GM21447 (cell line): ENCODE measurements around the gene SEC23A.
A peak's percentile ranks its signal among the peaks of the same experiment; 100 is the strongest.
"Not testable (repeated sequence)": the region's sequence is repeated elsewhere in the genome, so short reads cannot be mapped to it uniquely, and the experiment has no call there.

Source experiments
- ATAC-seq: cut with Tn5 transposase; IDR thresholded peaks from one replicate; pipeline ENCODE4 v1.9.1; 2021; ENCODE audit not compliant: unreplicated experiment

The SEC23A gene

DNA sequence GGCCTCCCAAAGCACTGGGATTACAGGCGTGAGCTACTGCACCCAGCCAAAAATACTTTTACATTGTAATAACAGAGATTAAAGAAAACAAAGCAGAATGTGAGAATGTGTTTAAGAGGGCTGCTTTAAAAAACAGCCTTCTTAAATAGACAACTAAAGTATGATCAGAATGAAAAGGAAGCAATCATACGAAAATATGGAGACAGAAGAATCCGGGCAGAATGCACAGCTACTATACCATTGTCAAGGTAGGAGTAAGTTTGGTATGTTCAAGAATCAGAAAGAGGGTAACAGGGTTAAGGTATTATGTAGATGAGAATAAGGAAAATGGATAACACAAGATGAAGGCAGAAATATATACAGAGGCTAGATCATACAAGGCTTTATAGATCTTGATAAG is 8.5 kb downstream of the SEC23A start:
- no peak for ATAC-seq

DNA sequence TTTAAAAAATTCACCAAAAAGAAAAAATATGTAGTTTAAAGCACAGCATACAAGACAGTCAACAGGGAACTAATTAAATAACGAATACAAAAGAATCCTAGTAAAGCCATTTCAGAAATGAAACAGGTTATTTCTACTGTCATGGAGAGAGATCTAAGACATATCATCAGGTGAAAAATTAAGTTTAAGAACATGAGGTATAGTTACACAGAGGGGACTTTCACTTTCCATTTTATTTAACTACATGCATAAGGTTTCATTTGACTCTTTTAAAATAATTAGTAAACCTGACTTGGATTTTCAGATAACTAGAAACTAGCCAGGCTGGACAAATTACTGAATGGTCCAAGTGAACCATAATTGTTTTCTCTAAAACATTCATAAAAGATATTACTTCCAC is 11.3 kb downstream of the SEC23A start:
- no peak for ATAC-seq

DNA sequence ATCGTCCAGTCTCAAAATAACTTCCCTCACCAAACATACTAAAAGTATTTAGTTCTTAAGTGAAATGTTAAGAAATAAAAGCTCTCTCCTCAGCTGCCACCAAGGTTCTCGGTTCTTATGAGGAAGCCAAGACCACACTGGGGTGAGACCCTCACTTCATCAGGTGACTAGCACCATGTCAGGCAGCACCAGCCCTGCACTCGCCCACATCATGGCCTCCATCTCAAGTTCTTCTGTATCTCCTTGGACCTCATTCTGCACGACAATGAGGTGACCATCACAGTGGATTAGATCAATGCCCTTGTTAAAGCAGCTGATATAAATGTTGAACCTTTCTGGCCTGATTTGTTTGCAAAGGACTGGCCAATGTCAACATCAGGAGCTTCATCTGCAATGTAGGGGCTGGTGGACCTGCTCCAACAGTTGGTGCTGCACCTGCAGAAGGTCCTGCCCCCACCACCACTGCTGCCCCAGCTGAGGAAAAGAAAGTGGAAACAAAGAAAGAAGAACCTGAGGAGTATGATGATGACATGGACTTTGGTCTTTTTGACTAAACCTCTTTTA is 12.4 kb downstream of the SEC23A start:
- no peak for ATAC-seq

DNA sequence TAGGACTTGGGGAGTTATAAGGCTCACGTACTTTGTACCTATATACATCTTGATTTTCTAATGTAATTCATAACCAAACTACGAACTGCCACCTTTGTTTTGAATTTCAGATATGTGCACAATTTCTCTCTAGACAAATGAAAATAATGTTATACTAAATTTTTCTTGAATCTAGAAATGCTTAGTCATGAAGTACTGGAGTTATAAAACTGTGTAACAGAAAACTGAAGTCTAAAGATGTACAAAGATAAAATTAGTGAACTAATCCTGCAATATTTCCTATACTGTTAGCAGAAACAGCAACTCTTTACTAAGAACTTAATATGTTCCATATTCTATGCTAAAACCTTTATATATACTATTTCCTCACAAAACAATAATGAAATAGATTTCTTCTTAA is 15.5 kb downstream of the SEC23A start:
- ATAC-seq, result no peak

DNA sequence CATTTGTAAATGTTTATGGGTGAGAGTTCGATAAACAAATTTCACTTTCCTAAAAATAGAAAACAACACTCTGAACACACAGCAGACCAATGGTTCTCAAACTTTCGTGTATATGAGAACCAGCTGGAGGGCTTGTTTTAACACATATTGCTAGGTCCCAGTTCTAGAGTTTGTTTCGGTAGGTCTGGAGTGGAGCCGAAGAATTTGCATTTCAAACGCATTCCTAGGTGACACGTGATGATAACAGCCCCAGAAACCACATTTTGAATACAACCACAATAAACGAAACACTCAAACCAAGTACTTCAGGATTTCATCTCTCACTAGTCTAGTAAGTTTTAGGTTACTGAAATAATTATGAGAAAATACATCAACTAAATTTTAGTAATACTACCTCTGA is 17.1 kb downstream of the SEC23A start:
- no peak for ATAC-seq

DNA sequence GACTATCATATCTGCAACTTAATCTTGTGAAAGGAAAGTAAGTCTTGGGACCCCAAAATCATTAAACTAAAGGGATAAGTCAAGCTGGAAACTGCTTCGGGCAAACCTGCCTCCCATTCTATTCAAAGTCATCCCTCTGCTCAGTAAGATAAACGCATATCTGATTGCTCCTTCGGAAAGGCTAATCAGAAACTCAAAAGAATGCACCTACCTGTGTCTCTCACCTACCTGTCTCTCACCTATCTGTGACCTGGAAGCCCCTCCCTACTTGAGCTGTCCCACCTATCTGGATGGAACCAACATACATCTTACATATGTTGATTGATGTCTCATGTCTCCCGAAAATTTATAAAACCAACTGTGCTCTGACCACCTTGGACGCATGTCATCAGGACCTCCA is 19.9 kb downstream of the SEC23A start:
- no peak for ATAC-seq

DNA sequence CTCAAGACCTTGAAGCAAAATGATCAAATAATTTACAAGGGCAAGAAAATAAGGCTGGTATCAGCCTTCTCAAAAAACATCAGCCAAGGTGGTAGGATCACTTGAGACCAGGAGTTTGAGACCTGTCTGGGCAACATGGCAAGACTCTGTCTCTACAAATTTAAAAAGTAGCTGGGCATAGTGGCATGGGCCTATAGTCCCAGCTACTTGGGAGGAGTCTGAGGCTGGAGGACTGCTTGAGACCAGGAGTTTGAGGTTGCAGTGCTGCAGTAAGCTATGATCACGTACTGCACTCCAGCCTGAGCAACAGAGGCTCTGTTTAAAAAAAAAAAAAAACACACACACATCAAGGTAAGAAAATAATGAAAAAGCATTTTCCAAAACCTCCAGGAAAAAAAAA is 22.1 kb downstream of the SEC23A start:
- no peak for ATAC-seq

DNA sequence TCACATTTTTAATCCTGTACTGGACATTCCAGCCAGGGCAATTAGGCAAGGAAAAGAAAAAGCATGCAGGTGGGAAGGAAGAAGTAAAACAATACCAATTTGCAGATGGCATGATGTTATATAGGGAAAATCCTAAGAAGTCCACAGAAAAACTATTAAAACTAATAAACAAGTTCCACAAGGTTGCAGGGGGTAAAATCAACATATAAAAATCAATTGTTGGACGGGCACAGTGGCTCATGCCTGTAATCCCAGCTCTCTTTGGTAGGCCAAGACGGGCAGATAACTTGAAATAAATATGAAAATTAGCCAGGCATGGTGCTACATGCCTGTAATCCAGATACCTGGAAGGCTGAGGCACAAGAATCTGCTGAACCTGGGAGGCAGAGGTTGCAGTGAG is 31.9 kb downstream of the SEC23A start:
- no peak for ATAC-seq

DNA sequence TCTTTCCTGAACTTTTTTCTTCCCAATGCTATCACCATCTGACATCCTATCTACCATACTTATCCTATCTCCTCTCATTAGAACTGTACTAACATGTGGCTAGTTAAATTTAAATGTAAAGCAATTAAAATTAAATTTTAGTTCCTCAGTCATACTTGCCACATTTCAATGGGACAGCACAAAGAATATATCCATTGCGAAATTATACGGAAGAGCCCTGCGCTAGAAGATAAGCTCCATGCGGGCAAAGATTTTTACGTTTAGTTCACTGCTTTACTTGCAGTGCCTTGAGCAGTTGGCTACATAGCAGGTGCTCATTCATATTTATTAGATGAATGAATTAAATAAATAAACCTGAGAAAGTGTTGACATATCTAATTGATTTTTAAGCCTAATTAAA is 33.1 kb downstream of the SEC23A start:
- no peak for ATAC-seq

DNA sequence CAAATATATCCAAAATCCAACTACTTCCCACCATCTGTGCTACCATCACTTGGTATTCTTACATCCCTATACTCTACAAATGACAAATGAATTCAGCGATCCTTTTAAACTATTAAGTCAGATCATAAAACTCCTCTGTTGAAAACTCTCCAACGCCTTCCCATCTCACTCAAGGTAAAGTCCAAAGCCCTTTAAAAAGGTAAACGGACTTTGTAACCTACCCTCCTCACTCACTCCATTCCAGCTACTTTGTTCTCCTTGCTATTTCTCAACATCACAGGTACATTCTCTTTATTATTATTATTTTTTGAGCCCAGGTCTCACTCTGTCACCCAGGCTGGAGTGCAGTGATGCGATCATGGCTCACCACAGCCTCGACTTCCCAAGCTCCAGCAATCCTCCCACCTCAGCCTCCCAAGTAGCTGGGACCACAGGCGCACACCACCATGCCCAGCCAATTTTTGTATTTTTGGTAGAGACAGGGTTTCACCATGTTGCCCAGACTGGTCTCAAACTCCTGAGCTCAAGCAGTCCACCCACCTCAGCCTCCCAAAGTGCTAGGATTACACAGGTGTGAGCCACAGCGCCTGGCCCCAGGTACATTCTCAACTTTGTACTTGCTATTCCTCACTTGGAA is 33.7 kb downstream of the SEC23A start:
- not testable (repeated sequence) for ATAC-seq

DNA sequence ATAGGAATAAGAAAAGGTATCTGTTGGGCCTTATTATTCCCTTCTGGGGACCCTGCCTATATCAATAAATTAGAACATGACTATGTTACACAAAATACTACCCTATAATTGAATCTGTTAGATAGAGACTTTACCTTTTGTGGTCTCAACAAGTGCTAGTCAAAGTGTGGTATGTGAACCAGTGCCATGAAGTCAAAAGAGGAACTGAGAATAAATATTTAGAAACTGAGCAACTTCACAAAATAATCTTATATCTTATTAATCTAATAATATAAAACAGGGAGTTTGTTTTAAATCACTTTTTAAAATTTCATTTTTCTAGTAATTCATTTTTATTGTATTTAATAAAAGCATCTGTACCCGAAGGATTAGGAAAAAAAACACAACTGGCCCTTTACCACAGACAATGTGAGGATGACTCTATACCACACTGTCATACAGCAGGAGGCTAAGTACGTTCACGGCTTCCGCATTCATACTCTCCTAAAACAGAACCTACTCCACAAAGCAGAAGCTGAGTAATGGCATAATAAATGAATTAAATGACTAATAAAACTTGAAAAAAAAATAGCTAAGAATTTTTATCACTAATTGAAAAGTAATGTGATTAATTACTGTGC is 42.1 kb downstream of the SEC23A start:
- ATAC-seq, result peak; percentile 98

DNA sequence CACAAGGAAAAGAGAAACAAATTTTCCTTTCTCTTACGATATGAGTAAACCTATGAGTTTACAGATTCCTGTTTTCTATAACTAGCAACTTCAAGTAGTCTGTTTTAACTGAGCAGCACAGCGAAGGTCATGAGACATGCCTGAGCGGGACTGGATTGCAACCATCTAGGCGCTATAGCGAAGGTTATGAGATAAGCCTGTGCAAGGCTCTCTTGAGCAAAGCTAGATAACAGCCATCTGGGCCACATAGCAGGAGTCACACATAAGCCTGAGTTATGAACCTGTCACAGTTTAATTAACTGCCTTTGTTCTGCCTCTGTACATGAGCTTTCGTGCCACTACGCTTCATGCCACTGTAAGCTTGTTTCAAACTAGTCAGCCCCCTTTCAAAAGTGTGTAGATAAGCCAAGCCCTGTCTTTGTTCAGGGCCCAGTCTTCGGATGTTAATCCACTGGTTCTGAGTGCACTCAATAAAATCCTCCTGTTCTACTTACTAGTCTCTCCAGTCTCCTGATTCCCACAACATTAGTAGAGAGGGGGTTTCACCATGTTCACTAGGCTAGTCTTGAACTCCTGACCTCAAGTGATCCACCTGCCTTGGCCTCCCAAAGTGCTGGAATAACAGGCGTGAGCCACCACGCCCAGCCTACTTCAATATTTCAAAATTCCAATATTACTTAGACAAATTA is 47.1 kb downstream of the SEC23A start:
- no peak for ATAC-seq

DNA sequence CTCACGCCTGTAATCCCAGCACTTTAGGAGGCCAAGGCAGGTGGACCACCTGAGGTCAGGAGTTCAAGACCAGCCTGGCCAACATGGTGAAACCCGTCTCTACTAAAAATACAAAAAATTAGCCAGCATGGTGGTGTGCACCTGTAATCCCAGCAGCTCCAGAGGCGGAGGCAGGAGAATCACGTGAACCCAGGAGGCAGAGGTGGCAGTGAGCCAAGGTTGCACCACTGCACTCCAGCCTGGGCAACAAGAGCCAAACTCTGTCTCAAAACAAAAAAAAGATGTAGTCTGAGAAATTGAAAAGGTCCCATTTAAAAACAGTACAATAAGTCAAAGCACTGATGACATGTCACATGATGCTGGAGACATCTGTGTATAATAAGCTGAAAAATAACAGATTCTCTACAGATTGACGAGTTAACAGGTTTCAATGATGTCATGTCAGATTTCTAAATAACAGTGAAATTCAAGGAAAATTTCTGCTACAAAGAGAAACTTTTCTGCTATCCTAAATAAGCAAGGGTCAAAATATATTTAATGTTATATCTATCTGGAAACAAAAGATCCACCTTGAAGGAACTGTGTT is 50.1 kb downstream of the SEC23A start:
- not testable (repeated sequence) for ATAC-seq

DNA sequence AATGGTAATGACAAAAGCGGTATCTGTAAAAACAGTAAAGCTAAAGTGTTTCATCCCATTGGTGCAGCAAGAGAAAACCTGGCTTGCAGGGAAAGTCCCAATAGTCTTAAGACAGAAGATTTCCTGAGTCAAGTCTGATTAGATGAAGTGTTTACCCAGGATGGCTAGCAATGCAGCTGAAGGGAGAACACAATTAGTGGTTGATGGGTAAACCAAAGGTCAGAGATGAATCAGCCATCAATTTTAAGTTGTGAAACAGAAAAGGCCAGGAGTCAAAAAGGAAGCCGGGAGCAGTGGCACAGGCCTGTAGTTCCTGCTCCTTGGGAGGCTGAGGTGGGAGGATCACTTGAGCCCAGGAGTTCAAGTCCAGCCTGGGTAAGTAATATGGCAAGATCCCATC is 52.6 kb downstream of the SEC23A start:
- no peak for ATAC-seq

DNA sequence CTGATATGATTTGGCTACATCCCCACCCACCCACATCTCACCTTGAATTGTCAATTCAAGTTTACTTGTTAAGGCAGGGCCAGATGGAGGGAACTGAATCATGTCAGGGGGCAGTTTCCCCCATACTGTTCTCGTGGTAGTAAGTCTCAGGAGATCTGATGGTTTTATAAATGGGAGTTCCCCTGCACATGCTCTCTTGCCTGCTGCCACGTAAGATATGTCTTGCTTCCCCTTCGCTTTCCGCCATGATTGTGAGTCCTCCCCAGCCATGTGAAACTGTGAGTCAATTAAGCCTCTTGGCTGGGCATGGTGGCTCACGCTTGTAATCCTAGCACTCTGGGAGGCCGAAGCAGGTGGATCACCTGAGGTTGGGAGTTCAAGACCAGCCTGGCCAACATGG is 57.1 kb downstream of the SEC23A start:
- not testable (repeated sequence) for ATAC-seq

DNA sequence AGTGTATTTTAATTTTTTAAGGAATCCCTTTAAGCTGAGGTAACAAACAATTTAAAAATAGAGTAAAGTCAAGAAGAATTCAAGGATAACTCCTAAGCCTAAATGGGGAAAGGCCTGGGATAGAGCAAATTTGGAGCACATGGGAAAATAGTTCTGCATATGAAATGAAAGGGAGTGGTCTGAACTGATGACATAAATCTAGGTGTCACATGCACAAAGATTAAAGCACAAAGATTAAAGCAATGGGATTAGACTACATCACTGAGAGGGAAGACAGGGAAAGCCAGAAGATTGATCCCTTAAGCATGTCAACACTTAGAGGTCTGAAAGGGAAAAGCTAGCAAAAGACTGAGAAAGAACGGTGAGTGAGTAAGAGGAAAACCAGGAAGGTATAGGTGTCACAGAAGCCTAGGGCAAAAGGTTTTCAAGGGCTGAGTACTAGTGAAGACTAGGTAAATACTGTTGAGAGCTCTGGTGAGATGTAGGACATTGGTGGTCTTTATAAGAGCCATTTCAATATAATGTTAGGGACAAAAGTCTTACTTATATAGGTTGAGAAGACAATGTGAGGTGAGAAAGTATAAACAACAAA is 59.6 kb downstream of the SEC23A start:
- no peak for ATAC-seq

DNA sequence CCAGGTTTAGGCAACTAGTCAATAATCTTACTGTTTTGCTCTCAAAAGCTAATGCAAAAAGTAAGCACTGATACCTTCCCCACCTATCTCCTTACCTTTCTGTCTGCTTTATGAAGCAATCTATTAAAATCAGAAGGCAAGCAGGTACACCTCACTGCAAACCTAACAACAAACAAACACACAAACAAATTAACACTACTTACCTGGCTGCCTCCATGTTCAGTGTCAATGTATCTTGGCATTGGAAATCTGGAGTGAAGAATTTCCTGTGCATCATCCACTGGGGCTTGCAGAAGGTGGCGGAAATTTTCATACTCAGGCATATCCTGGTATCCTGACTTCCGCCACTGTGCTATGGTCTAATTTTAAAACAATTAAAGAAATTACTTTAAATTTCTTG is 62.5 kb downstream of the SEC23A start:
- ATAC-seq, result no peak

DNA sequence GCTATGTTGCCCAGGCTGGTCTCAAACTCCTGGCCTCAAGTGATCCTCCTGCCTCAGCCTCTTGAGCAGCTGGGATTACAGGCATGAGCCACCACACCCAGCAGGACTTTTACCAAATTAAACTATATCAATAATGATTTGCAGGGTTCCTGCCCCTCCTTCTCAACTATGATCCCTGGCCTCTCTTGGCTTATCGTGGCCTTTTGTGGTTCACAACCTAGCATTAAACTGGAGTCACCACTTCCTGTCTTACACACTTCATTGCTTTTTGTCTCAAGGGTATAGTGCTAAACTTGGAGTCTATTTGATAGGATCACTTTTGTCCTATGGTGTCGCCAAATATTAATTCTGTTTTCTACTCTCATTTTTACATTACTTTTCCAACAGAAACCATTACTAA is 64.5 kb downstream of the SEC23A start:
- no peak for ATAC-seq

DNA sequence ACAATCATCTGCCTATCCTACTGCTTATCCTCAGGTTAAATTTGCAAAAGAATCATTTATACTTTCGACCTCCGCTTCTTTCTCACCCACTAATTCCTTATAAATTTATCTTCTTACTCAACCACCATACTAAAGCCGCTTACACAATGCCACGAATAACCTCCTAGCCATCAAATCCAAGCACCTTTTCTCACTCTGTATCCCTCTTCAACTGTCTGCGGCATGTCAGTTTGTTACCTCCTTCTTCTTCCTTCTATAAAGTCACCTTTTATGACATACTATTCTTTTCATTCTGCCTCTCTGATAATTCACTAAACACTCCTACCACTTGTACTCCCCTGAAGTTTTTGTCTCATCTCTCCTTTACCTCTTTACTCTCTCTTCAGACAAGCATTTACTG is 66.3 kb downstream of the SEC23A start:
- no peak for ATAC-seq

DNA sequence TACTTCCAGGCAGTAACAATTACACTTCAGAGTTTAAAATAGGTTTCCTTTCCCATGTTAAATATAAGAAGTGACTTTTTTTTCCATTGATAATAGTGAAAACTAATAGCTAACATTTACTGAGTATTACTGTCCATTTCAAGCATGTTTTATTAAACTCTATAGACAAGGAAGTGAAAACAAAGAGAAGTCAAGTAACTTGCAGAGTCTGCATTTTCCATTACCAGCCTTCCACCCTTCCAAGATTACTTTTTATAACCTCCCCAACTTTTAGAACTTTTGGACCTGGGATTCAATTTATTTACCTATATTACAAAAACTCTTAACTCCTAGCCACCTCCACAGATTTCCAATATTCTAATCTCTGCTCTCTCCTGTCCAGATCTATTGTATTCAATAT is 67.7 kb downstream of the SEC23A start:
- no peak for ATAC-seq

DNA sequence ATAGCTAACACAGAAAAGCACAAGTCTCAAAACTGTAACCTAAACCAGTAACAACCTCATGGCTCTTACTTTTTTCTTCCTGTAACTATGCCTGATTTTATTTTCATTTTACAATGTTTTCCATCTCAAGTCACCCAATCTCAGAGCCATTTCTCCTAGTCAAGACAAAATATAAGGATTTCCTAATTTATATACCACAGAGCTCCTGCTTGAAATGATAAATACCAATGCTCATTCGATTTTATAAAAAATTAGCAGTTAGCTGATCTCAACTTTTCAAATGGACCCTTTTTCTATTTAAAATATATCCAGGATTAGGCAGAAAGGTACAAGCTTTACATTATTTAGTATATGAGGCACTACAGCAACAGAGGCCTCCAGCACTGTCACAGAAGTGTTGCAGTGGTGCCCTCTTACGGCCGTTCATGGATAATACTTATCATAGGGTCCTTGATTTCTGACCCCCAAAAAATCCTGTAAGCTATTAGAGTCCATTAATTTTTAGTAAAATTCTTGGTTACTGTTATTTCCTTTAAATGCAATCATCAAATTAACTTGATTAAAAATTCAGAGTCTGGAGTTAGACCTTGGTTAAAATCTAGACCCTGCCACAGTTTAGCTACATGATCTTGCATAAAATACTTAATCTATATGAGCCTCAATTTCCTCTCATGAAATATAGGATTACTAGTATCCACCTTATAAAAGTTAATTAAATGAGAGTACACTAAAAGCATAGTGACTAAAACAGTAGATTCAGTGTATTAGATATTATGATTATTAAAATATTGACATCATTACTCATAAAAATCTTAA is 68.3 kb downstream of the SEC23A start:
- no peak for ATAC-seq
